Cardiac muscle cell (in vitro differentiated cells and primary cell): ENCODE data around the gene C12orf50. TPM values are rescaled to one million over a fixed set of nuclear protein-coding genes. Genes with fewer than 3 reads are reported as not detected.

ENCODE experiments used
- DNase-seq, 2 donors: peaks; one replicate each; pipeline versions ENCODE4 v3.0.0 to v3.0.0-alpha.2; 2010 to 2017; ENCODE audit warnings: low read depth in 1 of 2, low spot score in 1 of 2
- H3K27ac ChIP-seq: fragments of 200-600 bp; sonication (generic); 2 replicates; pipeline ENCODE4 v1.5.1; 2016
- H3K27me3 ChIP-seq: fragments of 200-600 bp; sonication (generic); 2 replicates; pipeline ENCODE4 v1.6.0; 2016; ENCODE audit warnings: control low read depth
- H3K36me3 ChIP-seq: fragments of 200-600 bp; sonication (generic); 2 replicates; pipeline ENCODE4 v1.5.1; 2016; ENCODE audit warnings: control low read depth
- H3K4me1 ChIP-seq: fragments of 200-600 bp; sonication (generic); 2 replicates; pipeline ENCODE4 v1.8.1; 2017; ENCODE audit warnings: low read depth, mild to moderate bottlenecking, mixed run types
- H3K4me3 ChIP-seq: fragments of 200-600 bp; sonication (generic); 2 replicates; pipeline ENCODE4 v1.5.1; 2016; ENCODE audit warnings: mild to moderate bottlenecking
- H3K9me3 ChIP-seq: fragments of 200-600 bp; sonication (generic); 2 replicates; pipeline ENCODE4 v1.5.1; 2017; ENCODE audit warnings: low read depth, mild to moderate bottlenecking, control low read depth
- CTCF ChIP-seq: IDR thresholded peaks from 2 replicates; pipeline ENCODE4 v1.5.1; 2012; ENCODE audit warnings: low read depth, mild to moderate bottlenecking, low read length
- polyA plus RNA-seq: library from polyadenylated mRNA; unstranded; fragments of >200 nt; fragmentation: Nextera tagmentation; extraction: Ambion mirVana; gene quantifications from 2 replicates; pipeline ENCODE4 v1.2.1, GENCODE V29; 2016
- total RNA-seq: library from RNA; depleted of rRNA; stranded (reverse); fragments of >200 nt; gene quantifications from 2 replicates; pipeline ENCODE4 v1.2.3, GENCODE V29; 2016

Gene C12orf50
- total and polyA plus RNA-seq, 2 experiments from 2014 or later = not detected

- no peaks in the 10 kb centered on the region for H3K9me3 ChIP-seq
- no peak for TF ChIP-seq CTCF
- no peaks in the 10 kb centered on the region for H3K36me3 ChIP-seq
- H3K4me3 ChIP-seq = no peak overlapping the region
- H3K27me3 ChIP-seq = no peaks in the 10 kb centered on the region
- H3K4me1 ChIP-seq = no peaks in the 10 kb centered on the region
- no peak for DNase-seq
- H3K27ac ChIP-seq = no peak overlapping the region
These were observed 97.4 kb downstream of the C12orf50 start for GRCh38 chr12:87931812-87932211.

GRCh38 chr12:87930627-87931026 is 98.6 kb downstream of the C12orf50 start:
- DNase-seq = no peak
- TF ChIP-seq CTCF = no peak

More at GRCh38 chr12:87930627-87931026, 98.6 kb downstream of the C12orf50 start:
- no peaks in the 10 kb centered on the region for H3K9me3 ChIP-seq
- no peaks in the 10 kb centered on the region for H3K27me3 ChIP-seq
- no peak overlapping the region for H3K27ac ChIP-seq
- H3K36me3 ChIP-seq = no peaks in the 10 kb centered on the region
- H3K4me1 ChIP-seq = no peaks in the 10 kb centered on the region
- no peak overlapping the region for H3K4me3 ChIP-seq

Other genes with a start within 250 kb of the C12orf50 start
- 11.0 and 32.4 TPM in 2 replicates for gene CEP290, start 112.7 kb upstream of the C12orf50 start, total RNA-seq
- 16.7 and 22.8 TPM in 2 replicates for gene CEP290, start 112.7 kb upstream of the C12orf50 start, polyA plus RNA-seq
- 13.8 and 15.7 TPM in 2 replicates for gene TMTC3, start 112.9 kb upstream of the C12orf50 start, total RNA-seq
- 5.6 and 6.1 TPM in 2 replicates for gene TMTC3, start 112.9 kb upstream of the C12orf50 start, polyA plus RNA-seq